Mesodermal cell (in vitro differentiated cells): ENCODE data around the gene CTXND1.

Source experiments
- H3K27ac ChIP-seq: 2 replicates; pipeline ENCODE4 v1.7.0; 2013; ENCODE audit warnings: mild to moderate bottlenecking, low read depth, low read length, moderate library complexity; ENCODE audit not compliant: severe bottlenecking
- H3K36me3 ChIP-seq: 2 replicates; pipeline ENCODE4 v1.7.1; 2013; ENCODE audit warnings: mild to moderate bottlenecking, low read length, moderate library complexity; ENCODE audit not compliant: control insufficient read depth, insufficient read depth
- H3K4me1 ChIP-seq: one replicate; pipeline ENCODE4 v1.7.1; 2013; ENCODE audit warnings: mild to moderate bottlenecking, low read length; ENCODE audit not compliant: insufficient read depth, control insufficient read depth, poor library complexity, severe bottlenecking
- H3K4me3 ChIP-seq: 2 replicates; pipeline ENCODE4 v1.7.0; 2013; ENCODE audit warnings: low read length, control low read depth, mild to moderate bottlenecking; ENCODE audit not compliant: insufficient read depth, poor library complexity, severe bottlenecking; ENCODE audit errors: extremely low read depth
- H3K9me3 ChIP-seq: 2 replicates; pipeline ENCODE4 v1.7.1; 2013; ENCODE audit warnings: mild to moderate bottlenecking, low read length, moderate library complexity; ENCODE audit not compliant: control insufficient read depth
- WGBS, 2 experiments: methylation state at CpG; one replicate each; pipeline ENCODE4 v1.1.5; 2013; ENCODE audit warnings: missing lambda C conversion rate in 2 of 2; ENCODE audit not compliant: insufficient coverage in 2 of 2; 5-methylcytosine and 5-hydroxymethylcytosine counted together

Gene CTXND1

GRCh38 chr15:80275961-80276360 lies 23.9 kb upstream of the CTXND1 start:
- no peak overlapping the region for H3K4me3 ChIP-seq
- no peaks in the 10 kb centered on the region for H3K36me3 ChIP-seq
- no peak overlapping the region for H3K27ac ChIP-seq
- 71 to 80% methylated on average over 2 to 3 of the region's 3 CpGs for WGBS, 2 experiments
- no peaks in the 10 kb centered on the region for H3K4me1 ChIP-seq
- no peaks in the 10 kb centered on the region for H3K9me3 ChIP-seq

- no peaks in the 10 kb centered on the region for H3K9me3 ChIP-seq
- H3K4me3 ChIP-seq: no peak overlapping the region
- no peaks in the 10 kb centered on the region for H3K36me3 ChIP-seq
- WGBS, 2 experiments: no CpG with 5 or more reads among the region's 1 CpG
- H3K4me1 ChIP-seq: no peaks in the 10 kb centered on the region
- no peak overlapping the region for H3K27ac ChIP-seq
These were observed 23.0 kb upstream of the CTXND1 start for GRCh38 chr15:80274996-80275395.

DNA sequence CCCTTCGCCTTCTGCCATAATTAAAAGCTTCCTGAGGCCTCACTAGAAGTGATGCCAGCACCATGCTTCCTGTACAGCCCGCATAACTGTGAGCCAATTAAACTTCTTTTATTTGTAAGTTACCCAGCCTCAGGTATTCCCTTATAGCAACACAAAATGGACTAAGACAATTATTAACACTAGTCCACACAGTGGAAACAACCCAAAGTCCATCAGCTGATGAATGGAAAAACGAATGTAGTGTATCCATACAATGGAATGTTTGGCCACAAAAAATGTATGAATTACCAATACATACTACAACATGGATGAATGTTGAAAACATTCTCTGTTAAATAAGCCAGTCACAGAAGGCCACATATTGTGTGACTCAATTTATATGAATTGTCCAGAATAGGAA lies 22.5 kb upstream of the CTXND1 start:
- Histone ChIP-seq H3K4me1 (no peaks in the 10 kb centered on the region), H3K27ac (no peak overlapping the region), H3K36me3 (no peaks in the 10 kb centered on the region), H3K9me3 (no peaks in the 10 kb centered on the region), H3K4me3 (no peak overlapping the region)
- 95 to 100% methylated on average over 1 to 2 of the region's 3 CpGs for WGBS, 2 experiments

DNA sequence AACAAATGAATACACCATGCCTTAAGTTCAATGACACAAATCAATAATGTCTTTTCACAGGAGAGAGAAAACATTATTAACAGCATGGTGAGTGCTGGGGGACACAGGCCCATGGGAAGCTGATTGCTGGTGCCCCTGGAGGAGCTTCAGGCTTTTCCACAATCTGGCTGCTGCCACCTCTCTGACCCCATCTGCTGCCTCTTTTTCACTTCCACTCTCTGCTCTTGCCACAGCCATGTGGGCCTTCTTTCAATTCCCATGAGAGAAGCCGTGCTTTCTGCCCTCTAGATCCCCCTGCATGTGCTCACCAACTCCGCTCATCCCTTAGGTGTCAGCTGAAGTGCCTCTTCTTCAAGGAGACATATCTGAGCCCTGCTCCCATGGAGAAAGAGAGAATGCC lies 21.0 kb upstream of the CTXND1 start:
- Histone ChIP-seq H3K9me3 (no peaks in the 10 kb centered on the region), H3K4me3 (no peak overlapping the region), H3K36me3 (no peaks in the 10 kb centered on the region), H3K27ac (no peak overlapping the region), H3K4me1 (no peaks in the 10 kb centered on the region)
- WGBS, 2 experiments: 100% methylated on average over 2 of the region's 2 CpGs

- H3K36me3 ChIP-seq: no peaks in the 10 kb centered on the region
- 100% methylated on average over 1 of the region's 1 CpG for WGBS, 2 experiments
These were observed 18.5 kb upstream of the CTXND1 start for GRCh38 chr15:80270472-80270871.

GRCh38 chr15:80268101-80268500 lies 16.1 kb upstream of the CTXND1 start:
- no peaks in the 10 kb centered on the region for H3K36me3 ChIP-seq
- no peak overlapping the region for H3K27ac ChIP-seq
- no peak overlapping the region for H3K4me3 ChIP-seq
- no peaks in the 10 kb centered on the region for H3K4me1 ChIP-seq
- 76 to 84% methylated on average over 7 of the region's 7 CpGs for WGBS, 2 experiments
- H3K9me3 ChIP-seq: no peaks in the 10 kb centered on the region

More at GRCh38 chr15:80270472-80270871, 18.5 kb upstream of the CTXND1 start:
- no peak overlapping the region for H3K27ac ChIP-seq
- H3K4me1 ChIP-seq: no peaks in the 10 kb centered on the region
- no peak overlapping the region for H3K4me3 ChIP-seq
- H3K9me3 ChIP-seq: no peaks in the 10 kb centered on the region

GRCh38 chr15:80267658-80268057 lies 15.6 kb upstream of the CTXND1 start:
- Histone ChIP-seq H3K4me3 (no peak overlapping the region), H3K4me1 (no peaks in the 10 kb centered on the region), H3K9me3 (no peaks in the 10 kb centered on the region), H3K36me3 (no peaks in the 10 kb centered on the region), H3K27ac (no peak overlapping the region)
- WGBS, 2 experiments: 68 to 86% methylated on average over 3 of the region's 3 CpGs

GRCh38 chr15:80266745-80267144 lies 14.7 kb upstream of the CTXND1 start:
- Histone ChIP-seq H3K9me3 (no peaks in the 10 kb centered on the region), H3K27ac (no peak overlapping the region), H3K4me1 (no peaks in the 10 kb centered on the region), H3K4me3 (no peak overlapping the region), H3K36me3 (no peaks in the 10 kb centered on the region)
- WGBS, 2 experiments: 73% methylated on average over 3 of the region's 4 CpGs; no CpG with 5 or more reads in 1 of the 2 experiments

GRCh38 chr15:80266113-80266512 lies 14.1 kb upstream of the CTXND1 start:
- no peaks in the 10 kb centered on the region for H3K9me3 ChIP-seq
- no peak overlapping the region for H3K4me3 ChIP-seq
- no peaks in the 10 kb centered on the region for H3K36me3 ChIP-seq
- no peak overlapping the region for H3K27ac ChIP-seq
- 43 to 67% methylated on average over 1 of the region's 3 CpGs for WGBS, 2 experiments
- no peaks in the 10 kb centered on the region for H3K4me1 ChIP-seq

DNA sequence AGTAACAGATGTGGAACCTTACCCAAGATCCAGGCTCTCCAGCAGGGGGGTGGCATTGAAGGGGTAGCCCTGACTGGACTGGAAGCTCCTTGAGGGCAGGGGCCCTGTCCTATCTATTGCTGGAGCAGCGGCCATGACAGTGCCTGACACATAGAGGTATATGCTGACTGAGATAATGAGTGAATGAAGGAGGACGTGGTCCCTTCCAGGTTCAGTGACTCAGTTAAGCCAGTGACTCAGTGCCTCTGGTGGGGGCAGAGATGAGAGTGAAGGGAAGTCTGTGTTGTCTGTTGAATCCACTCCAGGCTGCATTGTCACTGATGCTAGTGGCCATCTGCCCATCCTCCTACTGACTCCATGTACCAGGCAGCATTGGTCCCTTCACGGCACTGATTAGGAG lies 13.0 kb upstream of the CTXND1 start:
- Histone ChIP-seq H3K27ac (no peak overlapping the region), H3K36me3 (no peaks in the 10 kb centered on the region), H3K4me3 (no peak overlapping the region), H3K9me3 (no peaks in the 10 kb centered on the region), H3K4me1 (no peaks in the 10 kb centered on the region)
- 65 to 70% methylated on average over 3 of the region's 3 CpGs for WGBS, 2 experiments

DNA sequence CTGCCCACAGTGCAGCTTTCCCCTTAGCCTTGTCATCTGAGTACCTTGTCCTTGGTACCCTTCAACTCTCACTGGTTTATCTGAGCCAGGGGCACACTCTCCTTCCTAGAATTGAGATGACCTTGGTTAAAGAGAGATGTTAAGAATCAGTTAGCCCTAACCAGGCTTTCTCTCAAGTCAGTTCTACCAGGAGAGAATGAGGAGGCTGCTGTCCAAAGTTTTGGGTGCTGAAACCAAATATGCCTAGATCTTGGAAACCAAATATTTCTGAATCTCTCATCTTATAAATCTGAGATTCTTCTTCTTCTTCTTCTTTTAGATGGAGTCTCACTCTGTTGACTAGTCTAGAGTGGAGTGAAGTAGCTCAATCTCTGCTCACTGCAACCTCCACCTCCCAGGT lies 12.0 kb upstream of the CTXND1 start:
- no peaks in the 10 kb centered on the region for H3K36me3 ChIP-seq

DNA sequence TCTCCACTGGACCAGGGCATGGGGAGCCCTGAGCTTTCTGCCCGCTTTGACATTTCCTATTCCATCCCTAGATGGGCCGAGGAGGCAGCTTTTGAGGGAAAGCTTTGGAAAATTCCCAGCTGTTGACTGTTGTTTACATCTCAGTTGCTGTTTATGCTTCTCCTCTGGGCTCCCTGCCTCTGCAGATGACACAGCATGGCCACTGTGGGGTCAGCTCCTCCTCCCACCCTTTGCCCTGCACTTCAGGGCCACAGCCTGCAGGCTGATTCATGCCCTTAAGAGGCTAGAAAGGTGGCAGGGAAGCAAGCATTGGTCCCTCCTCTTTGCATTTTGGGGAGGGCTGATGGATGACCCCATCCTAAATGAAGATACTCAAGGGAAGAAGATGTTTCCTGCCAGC lies 8.5 kb upstream of the CTXND1 start:
- WGBS, 2 experiments: 82% methylated on average over 2 of the region's 2 CpGs; no CpG with 5 or more reads in 1 of the 2 experiments

More for the DNA sequence above, 12.0 kb upstream of the CTXND1 start:
- H3K27ac ChIP-seq: no peak overlapping the region
- H3K9me3 ChIP-seq: no peaks in the 10 kb centered on the region
- no peaks in the 10 kb centered on the region for H3K4me1 ChIP-seq
- H3K4me3 ChIP-seq: no peak overlapping the region

More for the DNA sequence above, 8.5 kb upstream of the CTXND1 start:
- Histone ChIP-seq H3K36me3 (no peaks in the 10 kb centered on the region), H3K4me1 (no peaks in the 10 kb centered on the region), H3K27ac (no peak overlapping the region), H3K9me3 (no peaks in the 10 kb centered on the region), H3K4me3 (no peak overlapping the region)
